NB4 (cell line): ENCODE measurements around the gene ZNF749.
A peak's percentile ranks its signal among the peaks of the same experiment; 100 is the strongest.

Experiments
- DNase-seq: peaks from one replicate; pipeline ENCODE4 v3.0.0; 2010; ENCODE audit warnings: low read depth
- H3K4me3 ChIP-seq: one replicate; pipeline ENCODE4 v1.5.1; 2011; ENCODE audit warnings: mild to moderate bottlenecking, low read depth, low read length, moderate library complexity
- MYC ChIP-seq: IDR thresholded peaks from 2 replicates; pipeline ENCODE4 v1.6.1; 2011; ENCODE audit warnings: low read depth, low read length
- POLR2A ChIP-seq: IDR thresholded peaks from 2 replicates; pipeline ENCODE4 v1.6.1; 2011; ENCODE audit warnings: mild to moderate bottlenecking; ENCODE audit not compliant: insufficient read length; ENCODE audit errors: extremely low read depth
- TF ChIP-seq, protein P1 (sequence below): IDR thresholded peaks from 2 replicates; pipeline ENCODE4 v1.6.1; 2011; ENCODE audit warnings: low read depth, low read length
- TF ChIP-seq, protein P2 (sequence below): IDR thresholded peaks from one replicate; pipeline ENCODE4 v1.5.1; 2012; ENCODE audit warnings: low read depth, low read length

The ZNF749 gene

DNA sequence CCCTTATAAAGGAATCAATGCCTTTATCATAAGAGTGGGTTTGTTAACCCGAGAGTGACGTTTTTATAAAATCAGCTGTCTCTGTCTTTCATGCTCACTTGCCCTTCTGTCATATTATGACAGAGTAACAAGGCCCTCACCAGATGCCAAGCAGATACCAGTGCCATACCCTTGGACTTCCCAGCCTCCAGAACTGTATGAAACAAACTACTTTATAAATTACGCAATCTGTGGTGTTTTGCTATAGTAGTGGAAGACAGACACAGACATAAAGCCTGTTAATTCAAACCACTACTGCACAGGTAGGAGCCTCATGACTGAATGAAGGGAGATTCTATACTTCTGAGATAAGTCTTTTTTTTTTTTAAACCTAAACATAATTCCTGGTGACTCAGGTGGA lies 17.2 kb downstream of the ZNF749 start:
- TF ChIP-seq MYC (no peak), POLR2A (no peak)
- TF ChIP-seq, protein P1, sequence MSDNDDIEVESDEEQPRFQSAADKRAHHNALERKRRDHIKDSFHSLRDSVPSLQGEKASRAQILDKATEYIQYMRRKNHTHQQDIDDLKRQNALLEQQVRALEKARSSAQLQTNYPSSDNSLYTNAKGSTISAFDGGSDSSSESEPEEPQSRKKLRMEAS: no peak
- TF ChIP-seq, protein P2, sequence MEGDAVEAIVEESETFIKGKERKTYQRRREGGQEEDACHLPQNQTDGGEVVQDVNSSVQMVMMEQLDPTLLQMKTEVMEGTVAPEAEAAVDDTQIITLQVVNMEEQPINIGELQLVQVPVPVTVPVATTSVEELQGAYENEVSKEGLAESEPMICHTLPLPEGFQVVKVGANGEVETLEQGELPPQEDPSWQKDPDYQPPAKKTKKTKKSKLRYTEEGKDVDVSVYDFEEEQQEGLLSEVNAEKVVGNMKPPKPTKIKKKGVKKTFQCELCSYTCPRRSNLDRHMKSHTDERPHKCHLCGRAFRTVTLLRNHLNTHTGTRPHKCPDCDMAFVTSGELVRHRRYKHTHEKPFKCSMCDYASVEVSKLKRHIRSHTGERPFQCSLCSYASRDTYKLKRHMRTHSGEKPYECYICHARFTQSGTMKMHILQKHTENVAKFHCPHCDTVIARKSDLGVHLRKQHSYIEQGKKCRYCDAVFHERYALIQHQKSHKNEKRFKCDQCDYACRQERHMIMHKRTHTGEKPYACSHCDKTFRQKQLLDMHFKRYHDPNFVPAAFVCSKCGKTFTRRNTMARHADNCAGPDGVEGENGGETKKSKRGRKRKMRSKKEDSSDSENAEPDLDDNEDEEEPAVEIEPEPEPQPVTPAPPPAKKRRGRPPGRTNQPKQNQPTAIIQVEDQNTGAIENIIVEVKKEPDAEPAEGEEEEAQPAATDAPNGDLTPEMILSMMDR: no peak
- DNase-seq: no peak
- no peak overlapping the region for H3K4me3 ChIP-seq

DNA sequence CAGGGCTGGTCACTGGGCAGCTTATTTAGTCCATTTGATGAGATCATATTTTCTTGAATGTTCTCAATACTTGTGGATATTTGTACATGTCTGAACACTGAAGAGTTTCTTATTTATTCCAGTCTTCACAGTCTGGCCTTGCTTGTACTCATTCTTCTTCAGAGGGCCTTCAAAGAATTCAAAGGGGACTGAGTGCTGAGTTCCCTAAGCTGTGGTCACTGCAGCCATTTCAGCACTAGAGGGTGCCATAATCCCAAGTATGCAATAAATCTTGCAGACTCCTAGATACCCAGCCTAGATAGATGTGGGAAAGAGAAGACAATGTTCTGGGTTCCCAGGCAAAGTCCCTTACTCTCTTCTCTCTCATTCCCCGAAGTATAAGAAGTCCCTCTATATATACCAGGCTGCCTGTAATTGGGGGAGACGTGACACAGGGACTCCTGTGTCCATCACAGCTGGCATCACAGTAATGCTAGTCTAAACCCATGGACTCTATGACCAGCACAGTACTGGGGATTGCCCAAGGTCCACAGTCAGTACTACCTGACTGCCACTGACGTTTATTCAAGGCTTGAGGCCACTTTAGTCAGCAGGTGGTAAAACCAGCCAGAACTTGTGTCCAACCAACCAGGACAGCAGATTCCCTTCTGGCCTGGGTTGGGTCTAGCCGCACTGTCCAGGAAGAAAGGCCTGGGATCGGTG lies 30.7 kb downstream of the ZNF749 start:
- H3K4me3 ChIP-seq: no peak overlapping the region
- DNase-seq: peak; percentile 62
- TF ChIP-seq, protein P2: peak; percentile 55
- no peak for TF ChIP-seq POLR2A

DNA sequence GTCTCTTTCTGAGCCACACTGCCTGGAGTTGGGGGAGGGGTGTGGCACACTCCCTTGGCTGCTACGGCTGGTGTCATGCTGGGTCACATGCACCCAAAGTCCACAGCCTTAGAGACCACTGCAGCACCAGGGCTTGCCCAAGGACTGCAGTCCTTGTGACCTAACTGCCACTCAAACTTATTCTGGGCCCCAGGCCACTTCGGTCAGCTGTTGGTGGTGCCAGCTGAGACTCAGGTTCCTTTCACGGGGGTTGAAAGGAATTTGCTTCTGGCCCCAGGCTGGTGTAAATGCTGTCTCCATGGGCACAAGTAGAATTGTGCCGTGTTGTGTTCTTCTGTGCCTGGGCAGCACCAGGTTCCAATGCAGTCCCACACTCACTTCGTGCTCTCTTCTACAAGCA lies 31.4 kb downstream of the ZNF749 start:
- TF ChIP-seq, protein P1: no peak
- TF ChIP-seq POLR2A: no peak
- no peak for TF ChIP-seq MYC
- TF ChIP-seq, protein P2: no peak
- DNase-seq: no peak
- no peak overlapping the region for H3K4me3 ChIP-seq

DNA sequence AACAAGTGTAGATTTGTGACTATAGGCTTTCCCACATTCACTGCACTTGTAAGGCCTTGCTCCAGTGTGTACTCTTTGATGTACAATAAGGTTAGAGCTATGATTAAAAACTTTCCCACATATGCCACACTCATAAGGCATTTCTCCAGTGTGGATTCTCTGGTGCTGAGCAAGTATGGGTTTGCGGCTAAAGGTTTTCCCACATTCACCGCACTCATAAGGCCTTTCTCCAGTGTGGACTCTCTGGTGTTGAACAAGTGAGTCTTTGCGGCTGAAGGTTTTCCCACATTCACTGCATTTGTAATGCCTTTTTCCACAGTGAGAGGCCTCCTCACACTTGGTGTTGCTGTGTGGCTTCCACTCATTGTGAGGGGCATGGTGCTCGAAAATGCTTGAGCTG lies 38.5 kb downstream of the ZNF749 start:
- no peak for TF ChIP-seq POLR2A
- TF ChIP-seq, protein P1: no peak
- TF ChIP-seq MYC: no peak
- TF ChIP-seq, protein P2: no peak
- DNase-seq: peak; percentile 10
- no peak overlapping the region for H3K4me3 ChIP-seq

DNA sequence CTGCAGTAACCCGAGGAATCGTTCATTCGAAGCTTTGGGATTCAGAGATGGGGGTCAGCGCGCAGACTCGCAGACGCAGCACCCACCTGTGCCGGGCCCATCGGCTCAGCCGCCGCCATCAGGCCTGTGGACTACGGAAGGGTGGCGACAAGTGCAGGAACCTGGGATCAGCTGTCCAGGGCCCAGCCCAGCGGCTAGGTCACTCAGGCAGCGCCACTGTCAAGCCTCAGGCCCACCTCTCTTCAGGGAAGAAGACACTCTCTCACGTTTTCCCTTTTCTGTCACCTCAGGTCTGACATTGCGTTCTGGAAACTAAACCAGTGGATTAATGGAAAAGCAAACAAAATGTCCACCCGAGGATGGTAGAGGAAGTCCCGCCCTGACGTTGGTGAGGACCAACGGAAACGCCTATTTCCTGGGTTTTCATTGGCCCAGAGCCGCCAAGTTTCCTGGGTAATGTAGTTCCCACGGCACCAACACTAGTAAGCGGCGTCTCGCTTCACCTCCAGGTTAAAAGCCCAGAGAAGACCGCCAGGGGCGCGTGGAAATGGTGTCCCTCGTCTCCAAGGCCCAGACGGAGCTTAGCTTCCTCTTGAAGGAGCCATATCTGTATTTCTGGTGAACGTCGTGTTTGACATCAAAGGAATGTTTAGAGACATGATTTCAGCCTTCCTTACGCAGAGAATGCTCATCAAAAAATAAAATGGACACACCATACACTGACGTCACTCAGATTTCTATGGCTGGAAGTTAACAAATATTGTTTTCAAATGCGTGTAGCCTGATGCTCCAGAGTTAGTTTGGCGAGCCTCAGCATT lies 42.3 kb downstream of the ZNF749 start, which contains the start of gene ZNF772:
Gene ZNF772, minus strand, starts transcription at position 376 of the 818 bp plus-strand sequence. Its CDS starts 257 bp downstream, at position 119.
- TF ChIP-seq MYC: no peak
- TF ChIP-seq, protein P1: no peak
- TF ChIP-seq, protein P2: peak; percentile 43
- TF ChIP-seq POLR2A: no peak
- peak; percentile 93 for DNase-seq
- peak within 1 kb of the TSS; percentile 79 for H3K4me3 ChIP-seq
